G401 (cell line): ENCODE results near the gene STX10. TPM values are rescaled to one million over a fixed set of nuclear protein-coding genes. Genes with fewer than 3 reads are reported as not detected.

Source experiments
- DNase-seq: peaks from one replicate; pipeline ENCODE4 v3.0.0-alpha.2; 2015; ENCODE audit warnings: low spot score
- in situ Hi-C: cut with HindIII; loops from 2 replicates; pipeline ENCODE4 v1.10.0; 2016; ENCODE audit warnings: low sequenced_read_pairs, mixed read lengths
- total RNA-seq: library from RNA; depleted of rRNA; stranded (reverse); fragments of >200 nt; shearing (Covaris generic); gene quantifications from 2 replicates; pipeline ENCODE4 v1.2.3, GENCODE V29; 2014

Gene STX10
- total RNA-seq, 1 experiment from 2014 or later = 112 TPM

DNA sequence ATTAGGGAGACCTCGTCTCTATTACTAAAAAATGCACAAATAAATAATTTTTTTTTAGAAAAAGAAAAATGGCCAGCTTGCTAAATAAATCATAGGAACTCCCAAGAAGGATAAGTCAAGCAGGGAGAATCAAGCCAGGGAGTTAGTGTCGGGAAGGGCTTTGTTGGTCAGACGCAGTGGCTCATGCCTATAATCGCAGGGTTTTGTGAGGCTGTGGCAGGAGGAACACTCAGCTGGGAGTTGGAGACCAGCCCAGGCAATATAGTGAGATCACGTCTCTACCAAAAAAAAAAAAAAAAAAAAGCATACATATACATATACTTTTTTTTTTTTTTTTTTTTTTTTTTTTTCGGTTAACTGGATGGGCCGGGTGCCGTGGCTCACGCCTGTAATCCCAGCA, 23.1 kb downstream of the STX10 start:
- peak; percentile 54 for DNase-seq
- in situ Hi-C loops = no loop called here

DNA sequence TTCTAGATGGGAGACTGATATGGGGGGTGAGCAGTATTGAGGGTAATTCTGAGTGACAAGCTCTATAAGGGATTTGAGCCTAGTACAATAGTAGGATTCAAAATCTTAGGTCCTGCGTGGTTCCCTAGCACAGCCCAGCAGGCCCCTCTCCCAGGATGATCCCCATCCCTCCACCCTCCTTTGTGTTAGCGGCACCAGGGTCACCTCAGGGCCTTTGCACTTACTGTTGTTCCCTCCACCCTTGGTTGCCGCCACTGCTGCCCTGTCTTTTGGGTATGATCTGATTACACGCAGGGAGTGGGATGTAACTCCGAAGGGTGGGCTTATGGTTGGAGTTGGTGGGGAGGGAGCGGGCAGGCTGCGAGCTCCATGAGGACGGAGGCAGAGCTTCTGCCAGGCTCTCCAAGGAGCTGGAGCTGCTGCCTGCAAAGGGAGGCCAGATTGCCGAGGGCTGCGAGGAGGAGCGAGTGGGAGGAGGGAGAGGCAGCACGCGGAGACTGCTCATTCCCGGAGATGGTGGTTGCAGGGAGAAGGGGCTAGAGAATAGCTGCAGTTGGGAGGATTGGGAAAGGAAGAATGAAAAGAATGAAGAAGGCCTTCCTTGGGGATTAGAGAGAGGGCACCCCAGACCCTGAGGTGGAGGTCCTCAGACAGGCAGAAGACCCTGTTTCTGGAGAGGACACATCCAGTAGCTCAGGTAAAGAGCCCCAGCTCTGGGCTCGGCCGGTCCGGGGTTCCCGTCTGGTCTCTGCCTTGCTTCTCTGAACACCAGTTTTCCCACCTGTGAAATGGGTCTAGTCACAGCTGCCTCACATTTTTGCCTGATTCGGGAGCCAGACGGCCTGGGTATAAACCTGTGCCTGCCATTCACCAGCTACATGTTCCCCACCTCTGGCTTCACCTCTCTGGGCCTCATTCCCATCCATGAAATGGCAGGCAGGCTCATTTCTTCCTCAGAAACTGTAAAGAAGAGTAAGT, 26.9 kb downstream of the STX10 start:
- no peak for DNase-seq
- in situ Hi-C loops = no loop called here

DNA sequence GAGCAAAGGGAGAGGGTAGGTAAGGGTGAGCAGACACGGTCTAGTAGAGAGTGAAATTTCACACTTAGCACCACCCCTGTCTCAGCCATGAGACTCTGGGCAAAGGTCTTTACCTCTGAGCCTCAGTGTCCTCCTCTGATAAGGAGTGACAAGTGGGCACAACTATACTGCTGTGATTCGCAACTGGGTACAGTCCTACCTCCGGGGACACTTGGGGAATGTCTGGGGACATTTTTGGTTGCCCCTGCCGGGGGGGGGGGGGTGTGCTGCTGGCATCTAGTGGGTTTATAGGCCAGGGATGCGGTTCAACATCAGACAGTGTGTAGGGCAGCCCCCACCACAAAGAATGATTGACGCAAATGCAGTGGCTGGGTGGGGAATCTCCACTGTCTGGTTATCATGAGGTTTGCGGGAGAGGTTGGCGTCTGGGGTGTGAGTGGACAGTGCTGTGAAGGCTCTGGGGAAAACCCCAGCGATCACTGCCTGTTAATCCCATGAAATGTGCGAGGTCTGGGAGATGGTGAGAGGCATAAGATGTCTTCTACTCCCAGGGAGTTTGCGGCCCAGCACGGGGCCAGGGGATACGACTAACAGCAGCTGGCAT, 27.8 kb downstream of the STX10 start:
- DNase-seq = no peak
- in situ Hi-C loops = no loop called here

DNA sequence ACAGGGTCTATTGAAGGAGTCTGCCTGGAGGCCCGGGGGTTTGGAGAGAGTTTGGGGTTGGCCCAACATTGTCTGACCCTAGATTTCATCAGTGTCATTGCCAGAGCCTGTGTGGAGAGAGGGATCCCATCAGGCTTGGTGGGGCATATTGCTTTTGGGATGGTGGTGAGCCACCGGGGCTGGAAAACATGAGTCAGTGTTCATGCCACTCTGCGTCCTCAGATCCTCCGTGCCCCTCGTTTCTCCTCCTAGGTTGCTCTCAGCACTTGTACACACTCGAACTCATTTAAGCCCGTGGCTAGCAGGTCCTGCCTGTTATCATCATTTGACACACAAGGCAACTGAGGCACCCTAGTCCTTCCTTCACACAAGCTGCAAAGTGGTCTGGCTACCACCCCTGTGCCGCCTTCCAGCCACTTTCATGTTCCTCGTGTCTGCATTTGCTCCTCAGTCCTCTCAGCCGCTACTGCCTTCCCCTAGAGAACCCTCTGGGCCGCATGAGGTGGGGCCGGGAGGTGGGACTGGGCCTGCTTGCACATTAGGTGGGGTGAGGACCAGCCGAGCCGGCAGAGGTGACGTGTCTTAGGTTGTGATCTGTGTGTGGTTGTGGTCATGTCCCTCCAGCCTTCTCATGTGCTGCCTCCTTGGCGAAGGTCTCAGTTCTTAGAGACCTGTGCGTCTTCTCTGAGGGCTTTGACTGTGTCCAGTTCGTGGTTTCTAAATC, 28.5 kb downstream of the STX10 start:
- no peak for DNase-seq
- in situ Hi-C loops = no loop called here

DNA sequence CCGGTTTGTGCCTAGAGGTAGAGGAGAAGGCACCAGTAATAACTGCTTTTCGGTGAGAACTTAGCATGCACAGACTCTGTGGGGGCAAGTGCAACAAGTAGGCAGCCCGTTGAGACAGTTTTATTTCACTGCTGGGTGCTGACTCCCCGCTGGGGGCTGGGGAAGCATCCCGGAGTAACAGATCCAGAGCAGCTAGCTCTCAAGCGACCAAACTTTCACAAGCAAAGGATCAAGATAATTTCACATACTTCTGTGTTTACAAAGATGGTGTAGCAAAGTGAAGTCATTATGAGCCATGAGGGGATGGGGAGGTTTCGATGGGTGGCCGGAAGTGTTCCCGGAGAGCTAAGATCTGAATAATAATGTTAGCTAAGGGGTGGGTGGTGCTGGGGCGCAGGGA, 29.4 kb downstream of the STX10 start:
- in situ Hi-C loops = no loop called here
- no peak for DNase-seq

DNA sequence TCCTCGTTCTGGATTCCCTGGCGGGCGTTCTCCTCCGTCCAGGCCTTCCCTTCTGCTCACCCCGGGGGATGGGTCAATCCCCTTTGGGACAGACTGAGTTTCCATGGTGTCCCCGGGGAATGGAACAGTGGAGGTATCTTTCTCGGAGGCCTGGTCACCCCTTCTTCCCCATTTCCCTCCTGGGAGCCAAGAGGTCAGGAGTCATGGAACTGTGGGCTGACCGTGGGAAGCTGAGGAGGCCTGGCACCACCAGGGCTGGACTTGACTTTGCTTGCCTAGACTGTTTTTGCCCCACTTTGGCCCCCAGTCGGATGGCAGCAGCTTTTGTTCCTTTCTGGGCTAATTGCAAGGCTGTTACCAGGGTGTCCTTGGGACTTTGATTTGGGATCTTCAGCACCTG, 30.1 kb downstream of the STX10 start:
- no peak for DNase-seq
- in situ Hi-C loops = no loop called here

DNA sequence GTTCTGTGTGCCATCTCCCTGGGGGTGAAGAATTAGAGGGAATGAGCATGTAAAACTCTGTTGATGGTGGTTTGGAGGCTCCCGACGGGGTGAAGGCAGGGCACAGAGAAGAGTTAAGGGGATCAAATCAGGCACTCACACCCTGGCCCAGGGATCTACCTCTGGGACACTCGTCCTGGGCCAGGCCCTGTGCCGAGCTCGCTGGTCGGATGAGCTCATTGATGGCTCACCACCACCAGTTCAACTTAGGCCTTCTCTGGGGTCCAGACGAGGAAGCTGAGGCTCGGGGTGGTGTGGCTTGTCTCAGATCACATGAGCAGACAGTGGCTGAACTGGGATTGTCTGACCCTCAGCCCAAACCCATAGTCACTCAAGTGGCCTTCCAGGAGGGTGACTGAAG, 30.5 kb downstream of the STX10 start:
- in situ Hi-C loops = no loop called here
- DNase-seq = no peak

DNA sequence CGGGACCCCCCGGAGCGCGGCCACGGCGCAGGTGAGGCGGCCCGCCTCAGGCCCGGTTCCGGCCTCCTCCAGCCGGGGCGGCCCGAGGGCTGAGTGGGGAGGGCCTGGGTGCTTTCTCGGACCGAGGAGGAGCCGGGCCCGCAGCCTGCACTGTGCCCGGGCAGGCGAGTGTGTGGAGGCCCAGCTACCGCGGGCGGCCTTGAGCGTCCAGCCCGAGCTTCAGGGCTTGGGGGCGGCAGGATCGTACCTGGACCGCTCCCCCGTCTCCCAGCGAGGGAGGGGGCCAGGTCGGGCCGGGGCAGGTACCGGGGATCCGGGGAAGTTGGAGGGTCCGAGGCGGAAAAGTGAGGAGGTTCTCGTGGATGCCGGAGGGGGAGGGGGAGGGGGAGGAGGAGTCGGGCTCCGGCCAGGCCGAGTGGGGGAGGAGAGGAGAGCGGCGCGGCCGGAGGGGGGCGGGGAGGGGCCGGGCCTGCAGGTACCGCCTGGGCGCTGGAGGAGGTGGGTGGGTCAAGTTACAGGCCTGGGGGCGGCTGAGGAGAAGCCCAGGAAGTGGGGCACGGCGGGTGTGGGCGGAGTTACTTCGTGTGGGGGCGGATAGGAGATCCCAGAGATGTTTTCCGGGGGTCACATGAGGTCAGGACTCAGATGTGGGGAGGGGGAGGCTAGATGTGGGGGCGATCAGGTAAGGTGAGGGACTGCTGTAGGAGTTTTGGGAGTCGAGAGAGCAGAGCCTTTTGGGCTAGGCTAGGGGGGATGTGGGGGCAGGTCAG, 31.6 kb downstream of the STX10 start:
- in situ Hi-C loops = no loop called here
- no peak for DNase-seq

DNA sequence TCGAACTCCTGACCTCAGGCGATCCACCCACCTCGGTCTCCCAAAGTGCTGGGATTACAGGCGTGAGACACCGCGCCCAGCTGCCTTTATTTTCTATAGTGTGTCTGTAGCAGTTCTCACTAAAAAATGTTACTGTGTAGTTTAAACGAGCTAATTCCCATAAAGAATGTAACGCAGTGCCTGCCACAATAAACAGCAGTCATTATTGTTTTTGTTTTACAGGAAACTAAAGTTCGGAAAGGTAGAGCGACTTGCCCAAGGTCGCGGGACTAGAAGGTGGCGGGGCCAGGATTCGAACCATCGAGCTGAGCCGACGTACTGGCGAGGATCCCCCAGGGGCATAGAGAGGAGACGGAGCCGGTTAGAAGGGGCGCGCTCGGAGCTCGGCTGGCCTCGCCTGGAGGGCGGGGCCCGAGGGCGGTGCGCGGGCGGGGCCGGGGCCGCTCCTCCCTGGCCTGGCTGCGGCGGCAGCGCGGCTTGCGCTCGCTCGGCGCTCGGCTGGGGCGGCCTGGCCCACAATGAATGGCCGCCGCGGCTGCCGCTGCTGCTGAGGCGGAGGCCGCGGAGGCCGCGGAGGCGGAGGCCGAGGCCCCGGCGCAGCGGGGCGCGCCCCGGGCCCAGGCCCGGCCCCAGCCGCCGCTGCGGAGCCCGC, 32.3 kb downstream of the STX10 start, which contains the start of gene NACC1:
Gene NACC1 (plus strand): TSS at position 493 of the 652 bp plus-strand sequence. CDS start 16,944 bp downstream, outside the sequence.
- DNase-seq = peak; percentile 90
- in situ Hi-C loops = no loop called here

DNA sequence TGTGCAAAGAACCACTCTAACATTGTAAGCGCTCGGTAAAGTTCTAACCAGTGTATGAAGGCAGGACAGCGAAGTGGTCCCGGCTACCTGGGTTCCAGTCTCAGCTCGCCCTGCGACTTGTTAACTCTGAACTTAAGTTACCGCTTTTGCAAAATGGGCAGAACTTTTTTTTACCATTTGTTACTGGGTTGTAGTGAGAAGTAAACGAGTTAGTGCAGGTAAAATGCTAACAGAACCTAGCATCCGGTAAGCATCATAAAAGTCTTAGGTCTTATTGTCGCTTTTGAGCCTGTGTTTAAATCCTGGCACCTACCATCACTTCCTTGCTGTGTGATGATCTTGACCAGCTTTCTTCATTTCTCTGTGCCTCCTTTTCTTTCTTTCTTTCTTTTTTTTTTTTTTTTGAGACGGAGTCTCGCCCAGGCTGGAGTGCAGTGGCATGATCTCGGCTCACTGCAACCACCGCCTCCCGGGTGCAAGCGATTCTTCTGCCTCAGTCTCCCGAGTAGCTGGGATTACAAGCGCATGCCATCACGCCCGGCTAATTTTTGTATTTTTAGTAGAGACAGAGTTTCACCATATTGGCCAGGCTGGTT, 32.9 kb downstream of the STX10 start:
- in situ Hi-C loops = no loop called here
- DNase-seq = no peak

DNA sequence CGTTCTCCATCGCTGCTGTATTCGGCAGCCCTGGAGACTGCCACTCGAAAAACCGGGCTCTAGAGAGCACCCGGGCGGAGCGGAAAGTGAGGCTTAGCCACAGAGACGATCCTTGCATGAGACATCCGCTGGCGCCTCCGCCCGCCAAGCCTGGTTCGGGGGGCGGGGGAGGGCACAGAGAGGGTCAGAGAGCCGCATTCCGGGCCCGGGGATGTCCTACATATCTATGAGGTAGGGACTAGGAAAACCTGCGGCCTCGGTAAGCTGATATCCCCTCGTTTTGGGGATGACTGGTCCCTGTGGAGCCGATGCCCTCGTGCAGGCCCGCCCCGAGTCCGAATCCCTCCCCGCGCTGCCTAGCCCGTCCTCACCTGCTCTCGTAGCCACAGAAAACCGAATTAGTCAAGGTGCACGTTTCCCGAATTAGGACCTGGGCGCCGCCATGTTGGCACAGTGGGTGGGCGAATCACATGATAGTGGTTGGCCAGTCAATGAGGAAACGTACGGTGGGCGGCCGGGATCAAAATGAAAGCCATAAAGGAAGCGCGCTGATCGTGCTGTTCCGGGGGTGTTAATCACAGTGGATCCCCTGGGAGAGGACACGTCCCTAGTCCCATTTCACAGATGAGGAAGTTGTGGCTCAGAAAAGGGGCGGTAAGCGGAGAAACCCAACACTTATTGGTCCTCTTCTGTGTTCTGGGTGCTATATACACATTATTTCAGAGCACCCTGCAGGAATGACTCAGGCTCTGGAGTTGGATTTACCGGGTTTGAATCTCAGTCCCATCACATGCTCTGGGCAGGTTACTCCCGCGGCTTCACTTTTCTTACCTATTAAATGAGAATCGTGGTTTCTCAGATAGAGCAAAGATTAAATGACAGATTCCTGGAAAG, 33.6 kb downstream of the STX10 start, which contains the start of gene TRMT1:
Gene TRMT1 (minus strand): TSS at position 459 of the 894 bp plus-strand sequence. CDS start 341 bp downstream, at position 118.
- peak; percentile 91 for DNase-seq
- in situ Hi-C loops = no loop called here

DNA sequence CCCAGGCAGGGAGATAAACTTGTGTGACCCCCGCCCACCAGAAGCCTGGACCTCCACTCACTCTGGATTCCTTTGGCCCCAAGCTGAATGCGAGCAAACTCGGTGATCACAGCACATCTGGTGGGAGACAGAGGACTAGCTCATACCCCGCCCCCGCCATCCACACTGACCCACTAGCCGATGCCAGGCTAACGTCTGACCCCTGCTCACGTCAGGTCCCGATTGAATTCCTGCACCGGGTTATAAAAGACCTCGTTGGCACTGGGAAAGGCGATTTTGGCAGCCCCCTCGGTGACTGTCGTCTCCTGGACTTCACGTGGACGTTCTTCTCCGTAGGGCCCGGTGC, 34.3 kb downstream of the STX10 start:
- in situ Hi-C loops = no loop called here
- no peak for DNase-seq

DNA sequence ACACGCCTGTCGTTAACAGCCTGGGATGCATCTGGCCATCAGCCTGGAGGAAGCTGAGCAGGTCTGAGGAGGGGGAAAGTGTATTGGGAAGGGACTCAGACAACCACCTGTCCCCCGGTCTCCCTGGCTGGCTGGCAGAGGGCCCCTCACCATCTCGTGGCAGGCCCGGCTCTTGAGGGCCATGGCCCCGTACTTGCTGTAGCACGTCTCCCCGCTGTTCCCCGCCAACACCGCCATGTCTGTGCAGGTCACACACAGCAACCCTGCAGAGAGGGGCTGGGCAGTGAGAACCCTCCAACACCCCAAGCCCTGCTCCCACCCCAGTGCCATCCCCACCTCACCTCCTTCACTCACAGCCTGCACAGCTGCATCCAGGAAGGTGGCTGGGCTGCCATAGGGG, 37.6 kb downstream of the STX10 start:
- DNase-seq = no peak
- in situ Hi-C loops = no loop called here

DNA sequence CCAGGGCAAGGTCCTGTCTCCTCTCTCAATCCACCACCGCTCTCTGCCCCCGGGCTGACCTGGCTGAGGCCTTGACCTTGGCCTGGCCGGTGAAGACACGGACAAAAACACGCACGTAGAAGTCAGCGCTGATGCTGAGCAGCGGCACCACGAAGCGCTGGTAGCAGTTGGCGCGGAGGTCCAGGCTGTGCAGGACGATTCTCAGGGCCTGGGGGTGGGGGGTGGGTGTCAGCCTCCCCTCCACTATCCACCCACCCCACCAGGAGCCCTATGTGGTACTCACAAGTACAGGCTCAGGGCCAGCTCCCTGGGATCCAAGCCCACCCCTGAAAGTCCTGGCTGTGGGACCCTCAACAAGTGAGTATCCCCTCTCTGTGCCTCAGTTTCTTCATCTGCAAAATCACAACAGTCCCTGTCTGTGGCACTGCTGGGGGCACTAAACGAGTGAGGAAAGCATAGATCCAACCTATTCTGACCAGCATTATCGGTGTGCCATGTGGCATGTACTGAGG, 40.0 kb downstream of the STX10 start:
- DNase-seq = no peak
- in situ Hi-C loops = no loop called here

DNA sequence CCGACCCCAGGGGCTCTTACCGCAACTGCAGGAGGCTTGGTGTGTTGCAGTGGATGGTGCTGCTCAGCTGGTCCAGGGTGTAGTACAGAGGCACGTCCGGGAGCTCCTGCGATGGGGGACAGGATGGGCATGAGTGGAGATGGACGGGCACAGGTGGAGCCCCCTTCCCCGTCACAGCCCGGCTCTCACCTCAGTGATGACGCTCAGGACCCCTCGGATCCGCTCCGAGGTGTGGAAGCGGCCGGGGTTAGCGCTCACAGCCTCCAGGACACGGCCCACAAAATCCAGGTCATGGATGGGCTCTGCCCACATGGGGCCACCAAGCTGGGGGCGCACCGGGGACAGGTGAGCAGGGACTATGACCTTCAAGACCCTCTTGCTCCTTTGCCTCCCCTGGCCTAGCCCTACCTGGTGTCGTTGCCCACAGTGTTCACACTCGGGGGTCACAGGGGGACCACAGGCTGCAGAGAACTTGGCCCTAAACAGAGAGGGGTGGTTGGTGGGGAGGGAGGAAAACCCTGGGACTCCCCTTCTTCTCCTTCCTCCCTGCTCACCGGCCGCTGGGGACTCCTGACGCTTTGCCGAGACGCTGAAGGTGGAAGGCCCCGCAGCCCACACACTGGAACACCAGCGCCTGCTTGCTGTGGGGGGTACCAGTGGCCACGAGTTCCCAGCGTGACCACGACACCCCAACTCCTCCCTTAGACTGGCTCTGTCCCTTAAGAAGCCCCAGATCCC, 40.6 kb downstream of the STX10 start:
- in situ Hi-C loops = no loop called here
- no peak for DNase-seq

DNA sequence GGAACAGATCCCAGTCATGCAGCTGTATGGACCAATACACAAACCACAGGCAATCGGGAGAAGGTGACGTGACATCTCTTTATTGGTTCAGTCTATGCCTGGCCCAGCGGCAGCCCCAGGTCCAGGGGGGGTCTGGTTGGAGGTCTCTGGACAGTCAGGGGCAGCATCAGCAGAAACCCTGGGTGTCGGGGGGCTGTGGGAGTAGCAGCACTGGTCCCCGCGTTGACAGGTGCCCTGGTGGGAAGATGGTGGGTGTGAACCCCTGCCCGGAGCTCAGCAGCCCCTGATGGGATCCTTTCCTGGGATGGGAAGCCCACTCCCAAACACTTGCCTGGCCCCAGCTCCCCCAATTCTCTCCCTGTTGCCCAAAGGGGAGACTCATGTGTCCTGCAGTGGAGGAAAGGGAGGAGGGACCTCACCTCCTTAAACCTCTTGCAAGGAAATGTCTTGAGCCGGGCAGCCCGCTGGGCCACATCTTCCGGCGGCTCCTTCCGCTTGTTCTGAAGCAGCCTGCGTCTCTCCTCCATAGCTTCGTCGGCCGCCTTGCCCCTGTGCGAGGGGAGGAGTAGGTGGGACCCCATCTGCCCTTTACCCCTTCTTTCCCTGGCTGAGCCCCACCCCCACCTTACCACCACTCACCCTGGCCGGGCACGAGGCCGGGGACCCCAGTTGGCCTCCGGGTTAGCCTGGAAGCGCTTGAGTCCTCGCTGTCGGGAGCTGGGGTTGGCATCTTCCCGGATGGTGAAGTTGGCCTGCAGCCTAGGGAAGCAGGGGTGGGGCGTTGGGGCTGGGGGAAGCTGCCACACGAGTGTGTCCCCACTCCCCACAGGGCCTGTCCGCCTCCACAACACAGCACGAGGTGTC, 45.1 kb downstream of the STX10 start:
- in situ Hi-C loops = no loop called here
- DNase-seq = no peak
